ENCODE data around the gene A1CF. TPM values are rescaled to one million over a fixed set of nuclear protein-coding genes. Genes with fewer than 3 reads are reported as not detected.

The A1CF gene
- total RNA-seq, 1 experiment from 2014 or later = not detected

- H3K36me3 ChIP-seq (ENCODE audit: low read depth, low read length) = no peaks in the 10 kb centered on the region
- no peak overlapping the region for H3K9ac ChIP-seq (ENCODE audit: low read length)
- POLR2A ChIA-PET (ENCODE audit: unreplicated experiment) = no interaction called here
- H3K9me3 ChIP-seq (ENCODE audit: low read length) = no peaks in the 10 kb centered on the region
- TF ChIP-seq EZH2 (IDR thresholded peaks at IDR 0.05; ENCODE audit: low read length, unreplicated experiment) = no peak
- TF ChIP-seq CTCF (conservative IDR thresholded peaks at IDR 0.05; ENCODE audit: low read depth, low read length) = no peak
- TF ChIP-seq EZH2phosphoT487 (IDR thresholded peaks at IDR 0.05; ENCODE audit: borderline replicate concordance, low read length) = no peak
- H3K27ac ChIP-seq (ENCODE audit: low read length) = no peak overlapping the region
- no peaks in the 10 kb centered on the region for H3K9me2 ChIP-seq (replicated peaks; ENCODE audit: low read length)
- no peaks in the 10 kb centered on the region for H4K20me1 ChIP-seq (ENCODE audit: low read length)
- CTCF ChIA-PET = interaction anchor here (0.7 to 1.0 kb wide), 2 partner anchors 8 to 77 kb away, joined by 3 to 4 read pairs; no protein-coding TSS in a partner anchor
- intact Hi-C loops (cut with micrococcal nuclease) = loop anchor here (10.0 kb wide), 1 partner anchor 142 kb away; no protein-coding TSS in a partner anchor
- BruUV-seq (replicated peaks) = no TSS peak
- no peak overlapping the region for H2AFZ ChIP-seq (ENCODE audit: low read length)
- no peak for ATAC-seq
- no peaks in the 10 kb centered on the region for H3K79me2 ChIP-seq (ENCODE audit: low read length)
- peaks cover 74% of the 10 kb centered on the region for H3K27me3 ChIP-seq (ENCODE audit: low read length)
- no peaks in the 10 kb centered on the region for H3K4me1 ChIP-seq (ENCODE audit: insufficient read depth, low read length)
- DNase-seq = no peak
- no peaks in the 10 kb centered on the region for H3F3A ChIP-seq (ENCODE audit: low read length, unreplicated experiment)
- no peak overlapping the region for H3K4me2 ChIP-seq (ENCODE audit: low read length)
- no peak overlapping the region for H3K4me3 ChIP-seq (ENCODE audit: low read length)
Measured at GRCh38 chr10:50866317-50866716, 19.1 kb downstream of the A1CF start.

GRCh38 chr10:50862719-50863118 lies 22.7 kb downstream of the A1CF start:
- no peak overlapping the region for H3K9ac ChIP-seq (ENCODE audit: low read length)
- no peak for TF ChIP-seq EZH2 (IDR thresholded peaks at IDR 0.05; ENCODE audit: low read length, unreplicated experiment)
- TF ChIP-seq CTCF (conservative IDR thresholded peaks at IDR 0.05; ENCODE audit: low read depth, low read length) = no peak
- no peak for TF ChIP-seq EZH2phosphoT487 (IDR thresholded peaks at IDR 0.05; ENCODE audit: borderline replicate concordance, low read length)
- DNase-seq (no peak), ATAC-seq (no peak)
- H3K9me2 ChIP-seq (replicated peaks; ENCODE audit: low read length) = no peaks in the 10 kb centered on the region
- H3K4me1 ChIP-seq (ENCODE audit: insufficient read depth, low read length) = no peaks in the 10 kb centered on the region
- no TSS peak for BruUV-seq (replicated peaks)
- H3K27me3 ChIP-seq (ENCODE audit: low read length) = peaks cover 67% of the 10 kb centered on the region
- H4K20me1 ChIP-seq (ENCODE audit: low read length) = no peaks in the 10 kb centered on the region
- no peak overlapping the region for H3K4me2 ChIP-seq (ENCODE audit: low read length)
- no peak overlapping the region for H3K27ac ChIP-seq (ENCODE audit: low read length)
- intact Hi-C loops (cut with micrococcal nuclease) = loop anchor here (10.0 kb wide), 1 partner anchor 138 kb away; no protein-coding TSS in a partner anchor
- no peaks in the 10 kb centered on the region for H3K79me2 ChIP-seq (ENCODE audit: low read length)
- no peak overlapping the region for H2AFZ ChIP-seq (ENCODE audit: low read length)
- no peaks in the 10 kb centered on the region for H3F3A ChIP-seq (ENCODE audit: low read length, unreplicated experiment)
- POLR2A ChIA-PET (ENCODE audit: unreplicated experiment) = no interaction called here
- H3K4me3 ChIP-seq (ENCODE audit: low read length) = no peak overlapping the region
- H3K36me3 ChIP-seq (ENCODE audit: low read depth, low read length) = no peaks in the 10 kb centered on the region
- no peaks in the 10 kb centered on the region for H3K9me3 ChIP-seq (ENCODE audit: low read length)
- CTCF ChIA-PET = no interaction called here

GRCh38 chr10:50861370-50861769 lies 24.1 kb downstream of the A1CF start:
- no TSS peak for BruUV-seq (replicated peaks)
- no peak overlapping the region for H3K4me3 ChIP-seq (ENCODE audit: low read length)

More at GRCh38 chr10:50861370-50861769, 24.1 kb downstream of the A1CF start:
- TF ChIP-seq CTCF (conservative IDR thresholded peaks at IDR 0.05; ENCODE audit: low read depth, low read length) (no peak), EZH2phosphoT487 (IDR thresholded peaks at IDR 0.05; ENCODE audit: borderline replicate concordance, low read length) (no peak), EZH2 (IDR thresholded peaks at IDR 0.05; ENCODE audit: low read length, unreplicated experiment) (no peak)
- DNase-seq (no peak), ATAC-seq (no peak)
- Histone ChIP-seq H3K9me2 (replicated peaks; ENCODE audit: low read length) (no peaks in the 10 kb centered on the region), H3K79me2 (ENCODE audit: low read length) (no peaks in the 10 kb centered on the region), H3K9me3 (ENCODE audit: low read length) (no peaks in the 10 kb centered on the region), H3K27me3 (ENCODE audit: low read length) (peaks cover 64% of the 10 kb centered on the region), H3K9ac (ENCODE audit: low read length) (no peak overlapping the region), H4K20me1 (ENCODE audit: low read length) (no peaks in the 10 kb centered on the region), H3K36me3 (ENCODE audit: low read depth, low read length) (no peaks in the 10 kb centered on the region), H3K4me1 (ENCODE audit: insufficient read depth, low read length) (no peaks in the 10 kb centered on the region), H3K27ac (ENCODE audit: low read length) (no peak overlapping the region), H3K4me2 (ENCODE audit: low read length) (no peak overlapping the region), H2AFZ (ENCODE audit: low read length) (no peak overlapping the region), H3F3A (ENCODE audit: low read length, unreplicated experiment) (no peaks in the 10 kb centered on the region)
- CTCF ChIA-PET = no interaction called here
- intact Hi-C loops (cut with micrococcal nuclease) = loop anchor here (2.0 to 10.0 kb wide), 2 partner anchors 21 to 137 kb away; no protein-coding TSS in a partner anchor
- POLR2A ChIA-PET (ENCODE audit: unreplicated experiment) = no interaction called here
